GM12878 (cell line): ENCODE results near the gene CDC14C. TPM values are rescaled to one million over a fixed set of nuclear protein-coding genes. Genes with fewer than 3 reads are reported as not detected.
"Not testable (repeated sequence)": the region's sequence is repeated elsewhere in the genome, so short reads cannot be mapped to it uniquely, and the experiment has no call there.

Experiments used
- ATAC-seq: fragments of 200-7000 bp; cut with Tn5 transposase; 3 replicates; pipeline ENCODE4 v1.9.1; 2020; ENCODE audit warnings: mild to moderate bottlenecking, moderate library complexity
- BruUV-seq: library from RNA; stranded (reverse); fragments of 400-500 nt; replicated peaks from 2 replicates; lab custom pipeline; 2021; lab: Mats Ljungman, UMichigan
- CTCF ChIA-PET: fragments of 300-600 bp; sonication (Branson Sonifier 250); formaldehyde crosslinking; extraction: SDS; loops from one replicate; lab custom pipeline; 2021; ENCODE audit warnings: inconsistent platforms; lab: Yijun Ruan, JAX
- POLR2A ChIA-PET: fragments of 350-600 bp; formaldehyde crosslinking; extraction: SDS; loops from one replicate; lab custom pipeline; 2021; ENCODE audit warnings: inconsistent platforms; lab: Charles Lee
- RAD21 ChIA-PET: fragments of 300-600 bp; sonication (Branson Sonifier 250); formaldehyde crosslinking; loops from one replicate; lab custom pipeline; 2023; ENCODE audit warnings: antibody characterized with exemption; ENCODE audit not compliant: unreplicated experiment; lab: Charles Lee
- SMC1A ChIA-PET: fragments of 300-600 bp; sonication (Branson Sonifier 250); formaldehyde crosslinking; loops from one replicate; lab custom pipeline; 2023; ENCODE audit not compliant: unreplicated experiment, uncharacterized antibody; lab: Charles Lee
- DNase-seq: peaks from one replicate; pipeline ENCODE4 v3.0.0-alpha.2; 2011; ENCODE audit warnings: low read depth, low spot score
- FAIRE-seq: peaks from 3 replicates; lab custom pipeline; 2011; peaks lifted over from hg19 to GRCh38; lab: Jason Lieb, UNC
- H2AFZ ChIP-seq: 2 replicates; pipeline ENCODE4 v1.6.0; 2011; ENCODE audit warnings: low read depth, low read length, control low read depth; ENCODE audit not compliant: control insufficient read depth
- H3K27ac ChIP-seq: 2 replicates; pipeline ENCODE4 v1.5.1; 2011; ENCODE audit warnings: control low read depth; ENCODE audit not compliant: control insufficient read depth, insufficient read depth
- H3K27me3 ChIP-seq, 2 experiments: replicated peaks in 1 of 2; 2 replicates each; pipeline versions ENCODE4 v1.6.0 to v1.6.1; 2011; ENCODE audit warnings: low read length in 1 of 2; ENCODE audit not compliant: control insufficient read depth in 2 of 2, insufficient read depth in 2 of 2
- H3K36me3 ChIP-seq, 2 experiments: 2 replicates each; pipeline ENCODE4 v1.5.1; 2011; ENCODE audit warnings: low read length in 1 of 2; ENCODE audit not compliant: control insufficient read depth in 2 of 2, insufficient read depth in 2 of 2
- H3K4me1 ChIP-seq: 2 replicates; pipeline ENCODE4 v1.6.1; 2011; ENCODE audit warnings: mild to moderate bottlenecking, low read length, moderate library complexity, mixed read lengths; ENCODE audit not compliant: control insufficient read depth, insufficient read depth
- H3K4me2 ChIP-seq: 2 replicates; pipeline ENCODE4 v1.6.0; 2011; ENCODE audit warnings: control low read depth; ENCODE audit not compliant: control insufficient read depth, insufficient read depth
- H3K4me3 ChIP-seq: fragments of 200-600 bp; sonication (generic); 2 replicates; pipeline ENCODE4 v1.5.1; 2016
- H3K79me2 ChIP-seq: 2 replicates; pipeline ENCODE4 v1.6.0; 2011; ENCODE audit warnings: low read length; ENCODE audit not compliant: control insufficient read depth, insufficient read depth
- H3K9ac ChIP-seq: 2 replicates; pipeline ENCODE4 v1.8.0; 2011; ENCODE audit warnings: low read length, control low read depth, mixed read lengths; ENCODE audit not compliant: control insufficient read depth, insufficient read depth
- H3K9me3 ChIP-seq: replicated peaks from 3 replicates; pipeline ENCODE4 v1.5.1; 2011; ENCODE audit warnings: mild to moderate bottlenecking, low read length; ENCODE audit not compliant: control insufficient read depth, insufficient read depth
- H4K20me1 ChIP-seq: 2 replicates; pipeline ENCODE4 v1.6.0; 2011; ENCODE audit not compliant: control insufficient read depth, insufficient read depth
- BMI1 ChIP-seq: fragments of 450-650 bp; IDR thresholded peaks from 2 replicates; pipeline ENCODE4 v1.6.1; 2016; ENCODE audit warnings: mild to moderate bottlenecking, moderate library complexity, borderline replicate concordance
- whole genome bisulfite sequencing: methylation state at CpG from one replicate; pipeline ENCODE4 v1.1.6; 2016; ENCODE audit warnings: low lambda C conversion rate; ENCODE audit not compliant: insufficient replicate concordance, insufficient coverage; ENCODE audit errors: missing lambda C conversion rate; 5-methylcytosine and 5-hydroxymethylcytosine counted together
- in situ Hi-C: fragments of 300-500 bp; cut with MboI; formaldehyde crosslinking; loops from 9 replicates; pipeline ENCODE4 v1.14.3; 2018; ENCODE audit warnings: mixed read lengths
- intact Hi-C: fragments of 100-400 bp; cut with micrococcal nuclease; formaldehyde crosslinking; loops from one replicate; pipeline ENCODE4 v1.14.2; 2022; ENCODE audit not compliant: unreplicated experiment
- polyA plus RNA-seq, 11 experiments: library from polyadenylated mRNA; depleted of rRNA in 4 of 11; unstranded in 6 of 11; stranded (reverse) in 5 of 11; fragments of >200 nt; fragmentation: Nextera tagmentation in 4 of 11; fragmentation: Illumina TruSeq in 1 of 11; extraction: Ambion mirVana in 4 of 11; extraction: Trizol in 1 of 11; gene quantifications; 1 replicate in 1 of 11; 2 replicates in 10 of 11; pipeline versions ENCODE4 v1.2.1 to v1.2.3, GENCODE V29; 2011 to 2016; ENCODE audit warnings: inconsistent platforms in 2 of 11, missing spikeins in 2 of 11, low read depth in 1 of 11
- total RNA-seq, 4 experiments: library from RNA; depleted of rRNA in 3 of 4; stranded (reverse); fragments of >200 nt in 3 of 4; fragmentation: Illumina TruSeq in 1 of 4; extraction: Trizol in 1 of 4; gene quantifications; 2 replicates each; pipeline versions ENCODE4 v1.2.1 to v1.2.3, GENCODE V29; 2013 to 2021

Gene CDC14C
- total and polyA plus RNA-seq, 10 of the 15 experiments (the other 5 are each of a cell fraction or from before 2014, with no cell fraction given), result 0.03 TPM; not detected in 9

DNA sequence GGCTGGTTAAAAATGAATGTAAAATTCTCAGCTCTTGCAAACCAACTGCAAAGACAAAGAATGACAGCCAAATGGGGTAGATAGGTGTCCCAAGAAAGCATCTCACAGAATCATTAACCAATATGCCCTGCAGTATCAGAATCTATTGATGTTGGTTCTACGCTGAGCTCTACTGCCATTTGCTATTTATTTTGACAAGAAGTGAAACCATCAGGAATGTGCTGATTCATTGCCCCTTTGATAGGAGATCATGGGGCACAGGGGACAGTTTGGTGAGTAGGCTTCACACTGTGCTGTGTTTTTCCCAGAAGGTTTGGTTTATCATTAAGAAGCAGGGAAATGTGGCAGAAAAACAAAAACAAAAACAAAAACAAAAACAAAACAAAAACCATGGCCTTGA is 19.4 kb upstream of the CDC14C start (continued):
- TF ChIP-seq BMI1, result no peak
- TF ChIP-seq, all 136 proteins: peak for 0

DNA sequence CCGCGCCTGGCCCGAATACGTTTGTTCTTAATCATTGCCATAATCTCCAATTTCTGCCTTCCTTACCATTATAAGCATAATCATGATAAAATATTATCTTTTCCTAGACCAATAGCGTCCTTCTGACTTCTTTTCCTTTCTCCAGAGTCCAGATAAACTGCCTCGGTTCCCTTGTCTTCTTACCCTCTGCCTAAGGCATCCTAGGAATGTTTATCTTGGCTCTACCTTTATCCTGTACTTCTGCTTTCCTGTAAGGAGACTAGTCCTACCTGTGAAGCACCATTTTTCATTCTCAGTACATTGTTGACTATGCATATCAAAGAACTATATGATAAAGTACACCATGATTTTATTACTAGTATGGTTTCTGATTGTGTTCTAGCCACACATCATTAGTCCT is 18.7 kb upstream of the CDC14C start:
- 66% methylated on average over 6 of the region's 6 CpGs for WGBS
- H3K9me3 ChIP-seq, H4K20me1 ChIP-seq, in situ Hi-C loops, H3K4me1 ChIP-seq, SMC1A ChIA-PET, H3K36me3 ChIP-seq, POLR2A ChIA-PET, H3K4me3 ChIP-seq, CTCF ChIA-PET, H3K9ac ChIP-seq, H3K4me2 ChIP-seq, BruUV-seq, intact Hi-C loops, H2AFZ ChIP-seq, H3K27me3 ChIP-seq, ATAC-seq, RAD21 ChIA-PET, DNase-seq, H3K79me2 ChIP-seq, H3K27ac ChIP-seq: not testable (repeated sequence)
- FAIRE-seq, result peak; percentile 83

DNA sequence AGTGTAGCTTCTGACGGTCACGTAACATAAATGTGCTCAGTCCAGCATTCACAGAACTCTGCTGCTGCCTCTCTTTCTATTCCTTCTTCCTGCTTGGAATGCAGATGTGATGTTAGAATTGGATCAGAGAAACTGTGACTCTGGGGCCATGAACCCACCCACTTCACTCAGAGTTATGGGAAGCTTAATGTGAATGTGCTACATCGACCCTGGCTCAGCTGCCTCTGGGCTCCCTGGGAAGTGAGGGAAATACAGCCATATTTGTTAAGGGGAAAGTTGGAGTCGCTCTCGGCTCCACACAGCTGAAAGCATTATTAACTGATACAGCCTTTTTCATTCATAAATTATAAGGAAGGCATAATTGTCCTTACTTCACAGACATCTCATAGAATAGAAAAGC is 14.5 kb upstream of the CDC14C start:
- CTCF ChIA-PET, result not testable (repeated sequence)

More for the DNA sequence above, 14.5 kb upstream of the CDC14C start:
- H4K20me1 ChIP-seq, intact Hi-C loops, H3K4me1 ChIP-seq, RAD21 ChIA-PET, POLR2A ChIA-PET, ATAC-seq, H3K4me2 ChIP-seq, DNase-seq, H3K9ac ChIP-seq, in situ Hi-C loops, H3K27me3 ChIP-seq, SMC1A ChIA-PET, FAIRE-seq, H2AFZ ChIP-seq, H3K9me3 ChIP-seq, H3K4me3 ChIP-seq, H3K79me2 ChIP-seq, BruUV-seq, H3K27ac ChIP-seq, H3K36me3 ChIP-seq: not testable (repeated sequence)
- WGBS, result 16% methylated on average over 5 of the region's 5 CpGs
